GM23338 (cell line): Measurements from ENCODE around the gene PIGV.

ENCODE experiments used
- CREB1 ChIP-seq: fragments of 250-450 bp; sonication (Bioruptor Pico); IDR thresholded peaks from 2 replicates; pipeline ENCODE4 v1.5.0; 2020; ENCODE audit warnings: low read depth, mild to moderate bottlenecking, moderate library complexity
- CTCF ChIP-seq, 2 experiments: fragments of 200-600 bp in 1 of 2; sonication (generic) in 1 of 2; conservative IDR thresholded peaks; 2 replicates each; pipeline versions ENCODE4 v1.5.1 to v1.6.1; 2016 to 2017; ENCODE audit warnings: antibody characterized with exemption in 2 of 2, low read depth in 2 of 2, mild to moderate bottlenecking in 2 of 2, moderate library complexity in 1 of 2
- EZH2 ChIP-seq: fragments of 200-600 bp; sonication (generic); IDR thresholded peaks from one replicate; pipeline ENCODE4 v1.8.0; 2017; ENCODE audit warnings: antibody characterized with exemption, mild to moderate bottlenecking, low read depth; ENCODE audit not compliant: unreplicated experiment
- EZH2phosphoT487 ChIP-seq: fragments of 200-600 bp; sonication (generic); IDR thresholded peaks from one replicate; pipeline ENCODE4 v1.8.1; 2018; ENCODE audit warnings: antibody characterized with exemption; ENCODE audit not compliant: unreplicated experiment
- JUNB ChIP-seq: IDR thresholded peaks from one replicate; pipeline ENCODE4 v1.6.1; 2016; ENCODE audit warnings: antibody characterized with exemption; ENCODE audit not compliant: unreplicated experiment
- POLR2AphosphoS5 ChIP-seq: IDR thresholded peaks from 2 replicates; pipeline ENCODE4 v1.6.1; 2016; ENCODE audit warnings: antibody characterized with exemption, low read depth
- REST ChIP-seq: IDR thresholded peaks from one replicate; pipeline ENCODE4 v1.6.1; 2018; ENCODE audit warnings: antibody characterized with exemption; ENCODE audit not compliant: unreplicated experiment
- STAT1 ChIP-seq: IDR thresholded peaks from one replicate; pipeline ENCODE4 v1.6.1; 2016; ENCODE audit warnings: antibody characterized with exemption; ENCODE audit not compliant: unreplicated experiment
- TF ChIP-seq, protein P1 (sequence below): IDR thresholded peaks from 2 replicates; pipeline ENCODE4 v1.6.1; 2016; ENCODE audit warnings: antibody characterized with exemption

DNA sequence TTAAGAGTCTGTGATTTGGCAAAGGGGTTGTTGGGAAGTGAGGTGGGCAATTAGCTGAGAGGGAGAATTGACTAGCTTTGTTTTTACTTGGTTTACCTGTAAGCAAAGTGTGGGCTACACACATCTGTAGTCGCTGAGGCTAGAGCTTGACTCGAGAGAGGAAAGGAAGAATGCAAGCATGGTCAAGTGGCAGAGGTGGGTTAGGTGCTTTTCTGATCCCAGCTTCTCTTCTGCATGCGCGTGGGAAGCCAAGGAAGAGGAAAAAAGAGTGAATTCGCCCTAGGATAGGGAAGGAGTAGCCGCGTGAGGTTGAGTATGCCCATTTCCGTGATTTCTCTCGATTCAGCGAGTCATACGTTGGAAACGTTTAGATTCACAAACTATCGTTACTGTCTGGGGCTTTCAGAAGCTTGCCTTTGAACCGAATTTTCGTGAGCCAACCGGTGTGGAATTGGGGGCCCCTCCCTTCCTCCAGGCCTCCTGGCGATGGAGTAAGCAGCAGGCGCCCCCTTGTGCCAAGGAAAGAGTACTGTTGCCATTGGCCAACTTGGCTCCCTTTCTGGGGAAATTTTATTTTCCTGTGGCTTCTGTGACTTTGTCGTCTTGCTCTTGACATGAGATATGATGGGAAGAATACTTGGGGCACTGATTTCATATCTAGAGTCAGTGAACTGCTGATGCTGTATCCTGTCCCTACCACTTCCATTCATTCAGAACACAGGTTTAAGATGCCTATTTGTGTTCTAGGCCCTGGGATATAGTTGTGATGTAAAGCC lies 1.3 kb downstream of the PIGV start:
- peak; percentile 90 to 97 for TF ChIP-seq CTCF (conservative IDR thresholded peaks at IDR 0.05; ENCODE audit: low read depth in 2 of 2)
- no peak for TF ChIP-seq POLR2AphosphoS5
- TF ChIP-seq CREB1 (CRISPR knock-in tag), result no peak
- TF ChIP-seq REST, result no peak
- TF ChIP-seq EZH2phosphoT487, result no peak
- TF ChIP-seq, protein P1, sequence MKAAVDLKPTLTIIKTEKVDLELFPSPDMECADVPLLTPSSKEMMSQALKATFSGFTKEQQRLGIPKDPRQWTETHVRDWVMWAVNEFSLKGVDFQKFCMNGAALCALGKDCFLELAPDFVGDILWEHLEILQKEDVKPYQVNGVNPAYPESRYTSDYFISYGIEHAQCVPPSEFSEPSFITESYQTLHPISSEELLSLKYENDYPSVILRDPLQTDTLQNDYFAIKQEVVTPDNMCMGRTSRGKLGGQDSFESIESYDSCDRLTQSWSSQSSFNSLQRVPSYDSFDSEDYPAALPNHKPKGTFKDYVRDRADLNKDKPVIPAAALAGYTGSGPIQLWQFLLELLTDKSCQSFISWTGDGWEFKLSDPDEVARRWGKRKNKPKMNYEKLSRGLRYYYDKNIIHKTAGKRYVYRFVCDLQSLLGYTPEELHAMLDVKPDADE, result no peak
- no peak for TF ChIP-seq EZH2
- TF ChIP-seq JUNB, result no peak
- no peak for TF ChIP-seq STAT1
